HCT116 (cell line): Measurements from ENCODE around the gene SBF2. TPM values are rescaled to one million over a fixed set of nuclear protein-coding genes. Genes with fewer than 3 reads are reported as not detected.

Experiments used
- ATAC-seq: fragments of 200-7000 bp; cut with Tn5 transposase; 2 replicates; pipeline ENCODE4 v1.9.1; 2020; ENCODE audit warnings: mild to moderate bottlenecking, moderate library complexity
- BruUV-seq: library from RNA; stranded (reverse); fragments of 400-500 nt; replicated peaks from 2 replicates; lab custom pipeline; 2021; lab: Mats Ljungman, UMichigan
- CTCF ChIA-PET: fragments of 300-600 bp; sonication (Branson Sonifier 250); formaldehyde crosslinking; loops from one replicate; lab custom pipeline; 2021; ENCODE audit warnings: antibody characterized with exemption; lab: Charles Lee
- POLR2A ChIA-PET: fragments of 300-600, 350-600 bp; sonication (Branson Sonifier 250); formaldehyde crosslinking; loops from one replicate; lab custom pipeline; 2021; ENCODE audit warnings: antibody characterized with exemption; lab: Charles Lee
- RAD21 ChIA-PET, 2 experiments: fragments of 300-600 bp; sonication (Branson Sonifier 250); formaldehyde crosslinking; loops; one replicate each; lab custom pipeline; 2023; ENCODE audit warnings: low total read pairs in 2 of 2; ENCODE audit not compliant: uncharacterized antibody in 2 of 2, unreplicated experiment in 2 of 2, low non-redundant PET in 1 of 2; lab: Charles Lee
- DNase-seq: peaks from one replicate; pipeline ENCODE4 v3.0.0-alpha.2; 2010; ENCODE audit warnings: low read depth, low spot score
- H2AFZ ChIP-seq: fragments of 200-600 bp; shearing (Covaris generic), sonication (generic); 2 replicates; pipeline ENCODE4 v1.6.1; 2017; ENCODE audit warnings: low read depth, mixed run types, mixed read lengths, antibody characterized with exemption, low read length; ENCODE audit not compliant: poor library complexity, severe bottlenecking
- H3K27ac ChIP-seq: 2 replicates; pipeline ENCODE4 v1.5.1; 2012; ENCODE audit warnings: low read depth, low read length
- H3K27me3 ChIP-seq: fragments of 200-600 bp; sonication (generic); 2 replicates; pipeline ENCODE4 v1.6.1; 2016; ENCODE audit warnings: mixed run types, low read length, mixed read lengths; ENCODE audit not compliant: insufficient read depth
- H3K36me3 ChIP-seq, 2 experiments: fragments of 200-500 bp in 1 of 2; fragments of 200-600 bp in 1 of 2; sonication (Bioruptor generic) in 1 of 2; sonication (generic) in 1 of 2; 2 replicates each; pipeline versions ENCODE4 v1.5.1 to v1.6.1; 2014 to 2016; ENCODE audit warnings: low read length in 2 of 2, inconsistent platforms in 1 of 2, mixed read lengths in 1 of 2, mixed run types in 1 of 2; ENCODE audit not compliant: insufficient read depth in 2 of 2, control insufficient read depth in 1 of 2
- H3K4me1 ChIP-seq, 2 experiments: fragments of 200-600 bp in 1 of 2; sonication (generic) in 1 of 2; 2 replicates each; pipeline versions ENCODE4 v1.5.1 to v1.6.1; 2012 to 2017; ENCODE audit warnings: low read length in 2 of 2, inconsistent platforms in 1 of 2, mild to moderate bottlenecking in 1 of 2, mixed read lengths in 1 of 2, mixed run types in 1 of 2, moderate library complexity in 1 of 2; ENCODE audit not compliant: insufficient read depth in 2 of 2, control insufficient read depth in 1 of 2
- H3K4me2 ChIP-seq: fragments of 200-600 bp; sonication (generic); 2 replicates; pipeline ENCODE4 v1.6.1; 2017; ENCODE audit warnings: mixed run types, low read length, mixed read lengths
- H3K4me3 ChIP-seq, 2 experiments: fragments of 200-600 bp in 1 of 2; sonication (generic) in 1 of 2; replicated peaks in 1 of 2; 2 replicates each; pipeline ENCODE4 v1.5.1; 2011 to 2016; ENCODE audit warnings: low read length in 2 of 2, control low read depth in 1 of 2, low read depth in 1 of 2, mild to moderate bottlenecking in 1 of 2, mixed read lengths in 1 of 2, mixed run types in 1 of 2
- H3K79me2 ChIP-seq: fragments of 200-600 bp; sonication (generic); 2 replicates; pipeline ENCODE4 v1.6.1; 2017; ENCODE audit warnings: mild to moderate bottlenecking, mixed run types, low read length, moderate library complexity, mixed read lengths; ENCODE audit not compliant: insufficient read depth
- H3K9ac ChIP-seq: fragments of 200-600 bp; sonication (generic); 2 replicates; pipeline ENCODE4 v1.6.1; 2016; ENCODE audit warnings: low read length, mixed read lengths
- H3K9me2 ChIP-seq: fragments of 200-600 bp; sonication (generic), shearing (Covaris generic); 2 replicates; pipeline ENCODE4 v1.6.1; 2017; ENCODE audit warnings: mixed run types, mild to moderate bottlenecking, moderate library complexity; ENCODE audit not compliant: insufficient read depth
- H3K9me3 ChIP-seq, 2 experiments: fragments of 200-500 bp in 1 of 2; fragments of 200-600 bp in 1 of 2; sonication (Bioruptor generic) in 1 of 2; sonication (generic) in 1 of 2; 2 replicates each; pipeline ENCODE4 v1.6.1; 2014 to 2017; ENCODE audit warnings: low read length in 2 of 2, mixed read lengths in 2 of 2, inconsistent platforms in 1 of 2, low read depth in 1 of 2, mild to moderate bottlenecking in 1 of 2, mixed run types in 1 of 2, moderate library complexity in 1 of 2; ENCODE audit not compliant: control insufficient read depth in 1 of 2, insufficient read depth in 1 of 2
- H4K20me1 ChIP-seq: fragments of 200-600 bp; sonication (generic), shearing (Covaris generic); 2 replicates; pipeline ENCODE4 v1.6.1; 2017; ENCODE audit warnings: mixed run types, mild to moderate bottlenecking, moderate library complexity; ENCODE audit not compliant: insufficient read depth
- CEBPB ChIP-seq: IDR thresholded peaks from 2 replicates; pipeline ENCODE4 v1.6.1; 2012; ENCODE audit warnings: low read depth
- ELF1 ChIP-seq: IDR thresholded peaks from 2 replicates; pipeline ENCODE4 v1.6.1; 2012; ENCODE audit warnings: low read depth, borderline replicate concordance
- EZH2 ChIP-seq: fragments of 200-600 bp; sonication (generic); IDR thresholded peaks from 2 replicates; pipeline ENCODE4 v1.6.1; 2017; ENCODE audit warnings: antibody characterized with exemption, mixed run types
- POLR2AphosphoS5 ChIP-seq: IDR thresholded peaks from 2 replicates; pipeline ENCODE4 v1.6.1; 2011; ENCODE audit warnings: mild to moderate bottlenecking, low read depth, low read length, moderate library complexity
- RAD21 ChIP-seq: IDR thresholded peaks from 2 replicates; pipeline ENCODE4 v1.6.1; 2012; ENCODE audit warnings: low read depth, mild to moderate bottlenecking
- SP1 ChIP-seq: IDR thresholded peaks from 2 replicates; pipeline ENCODE4 v1.6.1; 2012; ENCODE audit warnings: low read depth
- SRF ChIP-seq: IDR thresholded peaks from 2 replicates; pipeline ENCODE4 v1.6.1; 2012; ENCODE audit warnings: low read depth
- TCF7L2 ChIP-seq: IDR thresholded peaks from 2 replicates; pipeline ENCODE4 v1.7.0; 2011; ENCODE audit warnings: borderline replicate concordance, inconsistent platforms; ENCODE audit not compliant: insufficient read depth, insufficient read length; ENCODE audit errors: extremely low read depth
- ZFX ChIP-seq: fragments of 450-650 bp; IDR thresholded peaks from 2 replicates; pipeline ENCODE4 v1.6.1; 2017
- ZNF274 ChIP-seq: fragments of 200-500 bp; sonication (Bioruptor generic); IDR thresholded peaks from 2 replicates; pipeline ENCODE4 v1.6.1; 2014; ENCODE audit warnings: mild to moderate bottlenecking, low read depth, low read length, inconsistent platforms
- intact Hi-C: fragments of 100-400 bp; cut with micrococcal nuclease; formaldehyde crosslinking; loops from 2 replicates; pipeline ENCODE4 v1.10.0; 2022
- total RNA-seq: library from RNA; stranded (reverse); gene quantifications from one replicate; pipeline ENCODE4 v1.2.1, GENCODE V29; 2021; ENCODE audit not compliant: unreplicated experiment
- TF ChIP-seq, protein P1 (sequence below): IDR thresholded peaks from 2 replicates; pipeline ENCODE4 v1.6.1; 2012; ENCODE audit warnings: low read depth

Gene SBF2
- total RNA-seq, 1 experiment from 2014 or later = 35.0 TPM

DNA sequence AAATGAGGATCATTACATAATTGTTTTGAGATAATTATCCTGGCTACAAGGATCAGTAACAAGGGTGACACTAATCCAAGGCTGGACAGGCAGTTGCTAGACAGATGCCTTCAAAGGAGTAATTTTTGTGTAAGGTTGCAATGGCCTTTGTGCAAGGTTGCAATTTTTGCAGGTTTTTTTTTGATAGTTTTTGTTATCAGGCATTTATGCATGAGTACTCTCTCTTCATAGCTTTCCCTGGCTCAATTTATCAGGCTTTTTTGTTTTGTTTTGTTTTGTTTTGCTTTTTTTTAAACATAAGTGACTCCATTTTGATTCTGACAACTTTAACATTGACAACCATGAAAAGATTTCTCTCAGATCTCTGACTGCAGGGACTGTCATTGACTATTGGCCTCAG is 519.9 kb downstream of the SBF2 start:
- POLR2A ChIA-PET = no interaction called here
- BruUV-seq = no TSS peak
- H3K27ac ChIP-seq = no peak overlapping the region

More for the DNA sequence above, 519.9 kb downstream of the SBF2 start:
- TF ChIP-seq ZNF274 (no peak), SP1 (no peak), RAD21 (no peak), POLR2AphosphoS5 (no peak), CEBPB (no peak), SRF (no peak), ELF1 (no peak), EZH2 (no peak), TCF7L2 (no peak), ZFX (no peak)
- TF ChIP-seq, protein P1, sequence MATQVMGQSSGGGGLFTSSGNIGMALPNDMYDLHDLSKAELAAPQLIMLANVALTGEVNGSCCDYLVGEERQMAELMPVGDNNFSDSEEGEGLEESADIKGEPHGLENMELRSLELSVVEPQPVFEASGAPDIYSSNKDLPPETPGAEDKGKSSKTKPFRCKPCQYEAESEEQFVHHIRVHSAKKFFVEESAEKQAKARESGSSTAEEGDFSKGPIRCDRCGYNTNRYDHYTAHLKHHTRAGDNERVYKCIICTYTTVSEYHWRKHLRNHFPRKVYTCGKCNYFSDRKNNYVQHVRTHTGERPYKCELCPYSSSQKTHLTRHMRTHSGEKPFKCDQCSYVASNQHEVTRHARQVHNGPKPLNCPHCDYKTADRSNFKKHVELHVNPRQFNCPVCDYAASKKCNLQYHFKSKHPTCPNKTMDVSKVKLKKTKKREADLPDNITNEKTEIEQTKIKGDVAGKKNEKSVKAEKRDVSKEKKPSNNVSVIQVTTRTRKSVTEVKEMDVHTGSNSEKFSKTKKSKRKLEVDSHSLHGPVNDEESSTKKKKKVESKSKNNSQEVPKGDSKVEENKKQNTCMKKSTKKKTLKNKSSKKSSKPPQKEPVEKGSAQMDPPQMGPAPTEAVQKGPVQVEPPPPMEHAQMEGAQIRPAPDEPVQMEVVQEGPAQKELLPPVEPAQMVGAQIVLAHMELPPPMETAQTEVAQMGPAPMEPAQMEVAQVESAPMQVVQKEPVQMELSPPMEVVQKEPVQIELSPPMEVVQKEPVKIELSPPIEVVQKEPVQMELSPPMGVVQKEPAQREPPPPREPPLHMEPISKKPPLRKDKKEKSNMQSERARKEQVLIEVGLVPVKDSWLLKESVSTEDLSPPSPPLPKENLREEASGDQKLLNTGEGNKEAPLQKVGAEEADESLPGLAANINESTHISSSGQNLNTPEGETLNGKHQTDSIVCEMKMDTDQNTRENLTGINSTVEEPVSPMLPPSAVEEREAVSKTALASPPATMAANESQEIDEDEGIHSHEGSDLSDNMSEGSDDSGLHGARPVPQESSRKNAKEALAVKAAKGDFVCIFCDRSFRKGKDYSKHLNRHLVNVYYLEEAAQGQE = no peak
- no peaks in the 10 kb centered on the region for H3K9me3 ChIP-seq
- RAD21 ChIA-PET = no interaction called here
- H3K4me2 ChIP-seq = no peak overlapping the region
- H4K20me1 ChIP-seq = no peaks in the 10 kb centered on the region
- H3K9me2 ChIP-seq = no peaks in the 10 kb centered on the region
- ATAC-seq (no peak), DNase-seq (no peak)
- peaks cover 3% of the 10 kb centered on the region; the same call in 1 of the 2 replicates for H3K79me2 ChIP-seq
- H3K9ac ChIP-seq = no peak overlapping the region
- peaks cover 0 to 6% of the 10 kb centered on the region in 2 experiments; a peak in 1 of 4 replicates for H3K4me1 ChIP-seq
- H3K36me3 ChIP-seq = no peaks in the 10 kb centered on the region
- H3K27me3 ChIP-seq = no peaks in the 10 kb centered on the region
- no peak overlapping the region for H2AFZ ChIP-seq
- intact Hi-C loops = no loop called here
- no peak overlapping the region for H3K4me3 ChIP-seq
- CTCF ChIA-PET = no interaction called here
